NCI-H82 treated with DMSO at 0.1 percent for 48 hours (cell line): Measurements from ENCODE around the gene TRAPPC5.

Experiments
- DNase-seq: peaks from one replicate; lab custom pipeline; 2025; ENCODE audit not compliant: unreplicated experiment; lab: John Stamatoyannopoulos, UW

TRAPPC5 gene

DNA sequence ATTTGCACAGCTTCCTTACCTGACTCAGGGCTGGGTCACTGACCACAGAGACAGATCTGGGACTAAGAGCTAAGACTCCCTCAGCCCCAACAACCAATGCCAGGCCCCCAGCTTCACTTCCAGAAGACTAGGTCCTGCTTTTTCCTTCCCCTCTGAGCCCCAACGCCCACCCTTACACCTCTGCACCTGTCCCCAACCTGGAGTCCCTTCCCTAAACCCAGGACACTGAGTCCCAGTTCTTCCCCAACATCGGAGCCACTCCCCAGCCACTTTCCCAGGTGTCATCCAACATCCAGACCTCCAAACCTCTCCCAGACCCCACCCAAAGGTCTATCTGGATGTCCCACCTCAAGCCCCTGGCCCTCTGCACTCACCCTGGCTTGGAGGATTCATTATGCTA lies 18.4 kb downstream of the TRAPPC5 start:
- no peak for DNase-seq

DNA sequence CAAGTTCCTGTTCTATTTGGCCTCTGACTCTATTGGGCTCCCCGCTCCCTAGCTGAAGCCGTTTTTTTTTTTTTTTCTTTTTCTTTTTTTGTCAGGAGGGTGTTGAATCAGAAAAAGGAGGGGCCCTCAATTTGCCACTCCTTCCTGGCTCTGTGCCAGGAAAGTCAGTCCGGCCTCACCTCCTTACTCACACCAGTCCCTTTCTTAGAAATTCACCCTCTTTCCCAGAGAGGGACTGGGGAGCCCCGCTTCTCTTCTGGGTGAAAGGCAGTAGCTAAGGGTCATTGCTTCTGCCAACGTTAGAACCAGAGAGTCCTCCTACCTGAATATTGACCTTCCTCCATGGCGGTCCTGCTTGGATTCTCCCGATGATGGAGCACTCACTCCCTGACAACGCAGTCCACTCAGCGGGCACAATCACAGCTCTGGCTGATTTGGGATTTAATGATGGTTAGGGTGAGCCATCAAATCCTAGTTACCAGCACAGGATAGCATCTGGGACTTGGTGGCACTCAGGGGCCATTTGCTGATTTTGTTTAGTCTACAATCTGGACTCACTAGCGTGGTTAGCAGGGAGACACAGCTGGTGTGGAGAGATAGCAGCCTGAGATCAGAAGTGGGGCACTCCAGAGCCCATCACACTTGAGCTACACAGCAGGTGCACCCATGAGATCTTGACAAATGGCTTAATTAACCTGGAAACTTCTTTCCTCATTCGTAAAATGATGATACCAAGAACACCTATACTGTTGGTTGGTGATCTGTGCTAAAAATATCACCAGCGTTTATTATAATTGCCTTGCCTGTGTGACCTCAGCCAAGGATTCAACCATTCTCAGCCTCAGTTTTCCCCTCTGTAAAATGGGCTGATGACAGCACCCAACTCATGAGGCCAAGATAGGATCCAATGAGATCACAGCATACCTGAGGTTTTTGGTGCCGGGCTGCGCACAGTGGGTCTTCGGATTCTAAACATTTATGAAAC lies 19.1 kb downstream of the TRAPPC5 start:
- DNase-seq: no peak

DNA sequence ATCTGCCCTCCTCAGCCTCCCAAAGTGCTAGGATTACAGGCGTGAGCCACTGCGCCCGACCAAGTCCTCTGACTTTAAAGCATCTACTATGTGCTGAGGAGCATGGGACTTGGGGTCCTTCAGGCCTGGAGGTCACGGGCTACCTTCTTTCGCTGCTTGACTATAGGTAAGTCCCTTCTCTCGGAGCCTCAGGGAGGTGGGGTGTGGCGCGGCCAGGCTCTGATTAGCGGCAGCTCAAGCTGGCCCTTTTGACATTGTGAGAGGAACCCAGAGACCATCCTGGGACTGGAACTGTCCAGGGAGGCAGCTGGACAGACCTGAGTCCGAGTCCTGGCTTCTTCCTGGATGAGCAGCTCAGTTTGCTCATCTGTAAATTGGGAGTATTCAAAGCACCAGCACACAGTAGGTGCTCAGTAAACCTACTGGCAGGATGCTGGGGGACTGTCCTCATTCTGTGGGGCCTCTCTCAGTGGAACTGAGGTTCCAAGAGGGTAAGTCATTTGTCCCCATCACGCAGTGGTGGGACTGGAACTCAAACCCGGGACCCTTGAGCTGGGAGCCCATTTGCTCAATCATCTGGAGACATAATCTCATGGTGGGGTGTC lies 20.5 kb downstream of the TRAPPC5 start:
- DNase-seq: no peak

DNA sequence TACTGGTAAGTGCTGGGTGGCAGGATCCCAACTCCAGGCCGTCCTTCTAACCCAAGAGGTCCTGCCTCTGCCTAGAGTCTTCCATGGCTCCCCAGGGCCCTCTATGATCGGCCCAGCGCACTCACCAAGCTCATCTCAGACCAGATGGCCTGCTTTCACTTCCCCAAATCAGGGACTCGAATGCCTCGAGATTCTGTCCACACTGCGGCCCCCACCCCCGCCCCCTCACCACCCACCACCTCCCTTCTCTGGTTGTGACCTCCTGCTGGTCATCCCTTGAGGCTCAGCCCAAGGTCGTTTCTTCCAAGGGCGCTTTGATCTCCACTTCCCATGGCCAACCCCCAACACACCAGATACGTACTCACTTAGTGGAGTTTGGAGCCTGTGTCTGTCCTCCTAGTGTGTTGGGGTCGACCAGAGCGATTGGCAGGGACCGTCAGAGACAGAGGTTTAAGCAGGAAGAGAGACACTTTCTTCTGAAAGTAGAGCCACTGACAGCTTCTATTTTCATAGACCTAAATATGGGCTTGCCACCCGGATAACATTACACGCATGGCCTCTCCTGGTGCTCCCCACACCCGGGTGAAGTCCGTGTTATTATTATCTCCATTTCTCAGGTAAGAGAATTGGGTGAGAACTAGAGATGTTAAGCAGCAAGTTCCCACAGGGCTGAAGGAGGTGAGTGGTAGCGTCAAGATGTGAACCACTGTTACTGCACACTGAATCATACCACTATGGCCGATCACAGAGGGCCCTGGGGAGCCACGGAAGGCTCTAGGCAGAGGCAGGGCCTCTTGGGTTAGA lies 21.2 kb downstream of the TRAPPC5 start, which contains the start of gene FCER2:
Gene FCER2 (minus strand): TSS at position 478 of the 804 bp plus-strand sequence. CDS start 2,371 bp downstream, outside the sequence.
- DNase-seq: no peak

DNA sequence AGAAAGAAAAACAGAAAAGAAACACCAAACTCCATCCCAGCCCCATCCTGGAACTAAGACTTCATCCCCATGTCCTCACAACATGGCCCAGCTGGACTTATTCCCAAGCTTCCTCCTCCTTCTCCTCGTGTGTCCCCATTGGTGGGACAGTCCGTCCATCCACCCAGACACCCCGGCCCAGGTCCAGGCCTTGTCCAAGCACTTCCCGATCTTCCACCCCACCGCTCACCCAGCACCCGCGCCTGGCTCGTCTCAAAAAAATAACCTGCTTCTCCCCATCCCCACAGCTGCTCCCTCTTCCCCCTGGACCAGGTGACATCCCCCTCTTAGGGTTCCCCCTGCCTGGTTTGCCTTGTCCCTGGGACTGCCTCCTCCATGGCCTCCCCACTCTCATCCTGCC lies 22.7 kb downstream of the TRAPPC5 start:
- no peak for DNase-seq

DNA sequence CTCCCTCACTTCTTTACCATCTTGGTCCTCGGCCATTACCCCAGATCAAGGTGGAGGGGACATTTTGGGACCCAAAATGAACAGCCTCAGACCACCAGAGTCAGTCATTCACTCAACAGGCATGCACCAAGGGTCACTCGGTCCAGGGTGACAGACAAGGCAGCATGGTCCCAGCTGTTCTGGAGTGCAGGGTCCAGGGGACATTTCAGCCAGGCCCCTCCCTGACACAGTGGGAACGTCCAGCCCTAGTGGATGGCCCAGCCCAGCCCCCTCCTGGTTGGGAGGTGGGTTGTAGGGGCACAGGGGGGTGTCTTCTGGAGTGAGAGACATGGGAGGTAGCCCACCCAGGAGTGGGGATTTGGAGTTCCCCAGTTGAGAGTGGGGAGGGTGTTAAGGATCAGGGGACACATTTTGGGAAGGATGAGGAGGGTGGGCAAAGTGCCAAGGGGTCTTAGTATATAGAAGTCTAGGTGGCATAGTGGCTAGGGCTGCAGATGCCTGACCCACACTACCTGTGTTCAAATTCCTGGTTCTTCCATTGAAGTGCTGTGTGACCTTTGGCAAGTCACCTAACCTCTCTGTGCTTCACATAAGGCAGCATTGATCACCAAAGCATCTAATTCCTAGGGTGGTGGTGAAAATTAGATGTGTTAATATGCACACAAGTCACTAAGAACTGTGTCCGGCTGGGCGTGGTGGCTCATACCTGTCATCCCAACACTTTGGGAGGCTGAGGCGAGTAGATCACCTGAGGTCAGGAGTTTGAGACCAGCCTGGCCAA lies 23.8 kb downstream of the TRAPPC5 start:
- DNase-seq: no peak

DNA sequence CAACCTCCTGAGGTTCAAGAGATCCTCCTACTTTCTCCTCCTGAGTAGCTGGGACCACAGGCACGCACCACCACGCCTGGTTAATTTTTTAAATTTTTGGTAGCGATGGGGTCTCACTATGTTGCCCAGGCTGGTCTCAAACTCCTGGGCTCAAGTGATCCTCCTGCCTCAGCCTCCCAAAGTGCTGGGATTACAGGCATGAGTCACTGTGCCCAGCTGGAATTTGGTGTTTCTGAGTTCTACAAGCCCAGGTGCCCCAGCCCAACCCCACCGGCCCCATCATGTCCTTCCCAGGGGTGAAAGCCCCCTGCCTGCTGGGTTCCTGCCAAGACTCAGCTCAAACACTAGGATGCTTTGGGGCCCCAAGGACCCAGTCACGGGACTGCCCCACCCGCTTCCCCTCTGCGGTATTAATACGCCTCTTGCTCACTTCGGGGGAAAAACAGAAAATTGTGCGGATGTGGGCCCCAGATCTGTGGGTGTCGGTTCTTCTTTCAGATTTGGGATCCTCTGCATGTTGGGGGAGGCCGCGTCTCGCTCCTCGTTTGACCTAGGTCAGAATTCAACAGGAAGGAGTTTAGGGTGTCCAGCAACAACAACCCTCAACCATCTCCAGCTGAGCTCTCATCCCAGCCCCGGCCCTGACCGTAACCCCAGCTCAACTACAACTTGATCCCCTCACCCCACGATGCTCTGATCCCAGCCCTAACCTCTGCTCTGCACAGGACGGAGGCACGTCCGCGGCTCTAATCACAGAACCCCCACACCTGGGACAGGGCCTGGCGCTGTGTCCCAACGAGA lies 25.0 kb downstream of the TRAPPC5 start:
- no peak for DNase-seq

DNA sequence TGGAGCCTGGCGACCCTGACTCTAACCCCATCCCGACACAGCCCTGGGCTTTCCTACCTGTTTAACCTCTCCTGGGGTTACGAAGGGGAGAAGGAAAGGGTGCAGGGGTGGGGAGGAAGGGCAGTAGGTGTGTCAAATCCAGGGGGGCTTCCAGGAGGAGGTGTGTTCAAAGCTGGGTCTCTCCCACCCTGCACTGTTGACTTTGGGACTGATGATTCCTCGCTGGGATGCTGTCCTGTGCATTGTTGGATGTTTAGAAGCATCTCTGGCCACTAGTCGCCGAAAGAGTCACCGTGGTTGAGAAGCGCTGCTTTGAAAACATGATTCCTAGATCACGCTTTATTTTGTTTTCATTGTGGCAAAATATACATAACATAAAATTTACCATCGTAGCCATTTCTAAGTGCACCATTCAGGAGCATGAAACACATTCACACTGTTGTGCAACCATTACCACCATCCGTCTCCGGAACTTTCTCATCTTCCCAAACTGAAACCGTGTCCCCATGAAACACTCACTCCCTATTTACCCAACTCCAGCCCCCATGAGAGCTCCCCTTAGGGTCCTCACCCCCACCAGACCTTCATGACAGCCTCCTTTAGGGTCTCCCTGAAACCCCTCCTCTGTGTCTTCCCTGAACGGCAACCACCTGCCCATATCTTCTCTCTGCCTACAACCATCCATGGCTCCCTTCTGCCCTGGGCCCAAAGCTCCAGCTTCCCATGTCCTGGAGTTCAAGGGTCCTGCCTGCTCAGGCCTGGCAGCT lies 25.7 kb downstream of the TRAPPC5 start:
- no peak for DNase-seq

DNA sequence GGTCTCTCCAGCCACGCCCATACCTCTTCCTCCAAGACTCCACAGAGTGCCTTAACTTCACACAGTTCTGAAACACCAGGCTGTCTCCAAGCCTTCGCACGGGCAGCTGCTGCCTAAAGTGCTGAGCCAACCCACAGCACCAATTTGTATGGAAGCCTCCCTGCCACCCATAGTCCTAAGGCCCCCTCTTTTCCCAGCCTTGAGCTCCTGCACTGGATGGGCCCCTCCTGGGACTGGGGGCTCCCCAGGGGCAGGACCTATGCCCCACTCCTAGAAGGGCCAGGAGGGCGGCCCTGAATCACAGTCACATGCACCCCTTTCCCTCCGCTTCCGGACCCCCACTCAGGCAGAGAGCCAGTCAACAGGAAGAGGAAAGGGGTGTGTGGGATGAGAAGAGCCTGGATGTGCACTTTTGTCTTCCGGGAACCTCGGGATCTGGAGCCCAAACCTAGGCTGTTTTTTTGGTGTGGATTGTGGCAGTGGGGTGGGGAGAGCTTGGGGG lies 26.4 kb downstream of the TRAPPC5 start:
- DNase-seq: no peak

DNA sequence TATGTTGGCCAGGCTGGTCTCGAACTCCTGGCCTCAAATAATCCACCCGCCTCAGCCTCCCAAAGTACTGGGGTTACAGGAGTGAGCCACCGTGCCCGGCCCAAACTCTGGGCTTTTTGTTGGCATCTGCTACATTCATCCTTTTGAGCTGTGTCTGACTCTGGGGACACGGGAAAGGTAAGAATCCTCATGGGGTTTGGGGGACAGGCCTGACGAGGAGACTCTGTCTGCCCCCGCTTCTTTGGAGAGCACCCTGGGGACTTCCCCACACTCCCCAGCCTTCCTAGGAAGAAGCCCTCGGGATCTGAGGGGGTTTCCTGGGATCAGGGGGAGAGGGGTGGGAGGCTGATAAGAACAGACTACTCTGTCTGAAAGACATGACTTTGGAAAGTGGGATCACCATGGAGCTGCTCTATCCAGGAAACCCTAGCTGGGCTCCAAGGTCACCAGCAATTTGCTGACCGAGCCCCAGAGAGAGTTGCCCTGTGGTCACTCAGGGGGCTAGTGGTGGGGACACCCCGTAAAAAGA lies 29.4 kb downstream of the TRAPPC5 start:
- no peak for DNase-seq

DNA sequence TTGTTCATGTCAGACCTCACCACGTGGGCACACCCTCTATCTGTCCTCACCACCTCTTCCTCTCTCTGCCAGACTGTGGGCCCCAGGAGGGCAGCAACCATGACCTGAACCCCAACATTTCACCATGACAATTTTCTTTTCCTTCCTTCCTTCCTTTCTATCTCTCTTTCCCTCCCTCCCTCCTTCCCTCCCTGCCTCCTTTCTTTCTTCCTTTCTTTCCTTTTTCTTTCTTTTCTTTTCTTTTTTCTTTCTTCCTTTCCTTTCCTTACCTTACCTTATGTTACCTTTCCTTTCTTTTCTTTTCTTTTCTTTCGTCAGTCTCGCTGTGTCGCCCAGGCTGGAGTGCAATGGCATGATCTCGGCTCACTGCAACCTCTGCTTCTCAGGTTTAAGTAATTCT lies 30.0 kb downstream of the TRAPPC5 start:
- DNase-seq: no peak

DNA sequence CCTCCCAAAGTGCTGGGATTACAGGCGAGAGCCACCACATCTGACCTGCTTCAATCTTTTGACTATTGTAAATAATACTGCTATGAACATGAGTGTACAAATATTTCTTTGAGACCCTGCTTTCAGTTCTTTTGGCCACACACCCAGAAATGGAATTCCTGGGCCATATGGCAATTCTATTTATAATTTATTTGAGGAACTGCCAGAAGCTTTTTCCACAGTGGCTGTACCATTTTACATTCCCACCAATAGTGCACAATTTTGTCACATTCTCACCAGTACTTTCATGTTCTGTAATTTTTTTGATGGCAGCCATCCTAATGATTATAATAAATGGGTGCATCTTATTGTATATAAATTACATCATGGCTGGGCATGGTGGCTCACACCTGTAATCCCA lies 35.0 kb downstream of the TRAPPC5 start:
- DNase-seq: no peak

DNA sequence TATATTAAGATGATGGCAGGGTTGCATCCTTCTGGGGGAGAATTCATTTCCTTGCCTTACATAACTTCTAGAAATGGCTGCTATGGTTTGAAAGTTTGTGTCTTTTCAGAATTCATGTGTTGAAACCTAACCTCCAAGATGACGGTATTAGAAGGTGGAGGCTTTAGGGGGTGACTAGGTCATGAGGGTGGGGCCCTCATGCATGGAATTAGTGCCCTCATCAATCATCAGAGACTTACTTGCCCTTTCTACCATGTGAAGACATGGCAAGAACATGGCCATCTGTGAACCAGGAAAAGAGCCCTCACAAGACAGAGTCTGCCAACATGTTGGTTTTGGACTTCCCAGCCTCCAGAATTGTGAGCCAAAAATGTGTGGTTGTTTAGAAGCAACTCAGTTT lies 36.1 kb downstream of the TRAPPC5 start:
- no peak for DNase-seq

DNA sequence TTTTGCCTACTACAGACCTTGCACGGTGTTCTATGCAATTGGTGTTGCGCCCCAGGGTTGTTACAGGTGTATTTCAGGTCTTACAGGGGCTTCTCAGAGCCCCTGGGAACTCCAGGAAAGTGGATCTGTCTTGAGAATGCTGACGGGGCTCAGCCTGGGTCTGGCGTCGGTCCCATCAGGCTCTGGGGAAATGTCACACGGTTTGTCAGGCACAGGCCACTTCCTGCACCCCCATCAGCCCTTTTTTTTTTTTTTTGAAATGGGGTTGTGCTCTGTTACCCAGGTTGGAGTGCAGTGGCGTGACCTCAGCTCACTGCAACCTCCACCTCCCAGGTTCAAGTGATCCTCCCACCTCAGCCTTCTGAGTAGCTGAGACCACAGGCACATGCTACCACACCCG lies 38.0 kb downstream of the TRAPPC5 start:
- DNase-seq: no peak

DNA sequence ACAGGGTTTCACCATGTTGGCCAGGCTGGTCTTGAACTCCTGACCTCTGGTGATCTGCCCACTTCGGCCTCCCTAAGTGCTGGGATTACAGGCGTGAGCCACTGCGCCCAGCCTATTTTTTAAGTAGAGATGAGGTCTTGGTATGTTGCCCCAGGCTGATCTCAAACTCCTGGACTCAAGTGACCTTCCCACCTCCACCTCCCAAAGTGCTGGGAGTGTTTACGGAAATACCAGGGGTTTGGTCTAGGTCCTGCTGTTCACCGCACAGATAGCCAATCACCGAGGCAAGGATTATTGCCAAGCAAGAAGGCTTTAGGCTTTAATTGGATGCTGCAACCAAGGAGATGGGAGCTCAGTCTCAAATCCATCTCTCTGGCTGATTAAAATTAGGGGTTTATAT lies 39.7 kb downstream of the TRAPPC5 start:
- peak; percentile 92 for DNase-seq

DNA sequence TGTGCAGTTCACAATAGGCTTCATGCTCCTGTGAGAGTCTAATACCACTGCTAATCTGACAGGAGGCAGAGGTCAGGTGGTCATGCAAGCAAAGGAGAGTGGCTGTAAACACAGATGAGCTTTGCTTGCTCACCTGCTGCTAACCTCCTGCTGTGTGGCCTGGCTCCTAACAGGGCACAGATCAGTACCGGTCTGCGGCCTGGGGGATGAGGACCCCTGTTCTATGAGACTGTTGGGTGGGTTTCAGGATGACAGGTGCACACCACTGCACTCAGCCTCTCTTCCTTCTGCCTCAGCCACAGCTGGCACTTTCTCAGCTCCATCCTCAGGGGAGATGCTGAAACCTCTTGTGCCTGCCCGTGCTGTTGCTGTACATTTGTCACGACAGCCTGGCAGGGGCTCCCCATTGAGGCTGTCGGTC lies 41.6 kb downstream of the TRAPPC5 start:
- DNase-seq: peak; percentile 86

DNA sequence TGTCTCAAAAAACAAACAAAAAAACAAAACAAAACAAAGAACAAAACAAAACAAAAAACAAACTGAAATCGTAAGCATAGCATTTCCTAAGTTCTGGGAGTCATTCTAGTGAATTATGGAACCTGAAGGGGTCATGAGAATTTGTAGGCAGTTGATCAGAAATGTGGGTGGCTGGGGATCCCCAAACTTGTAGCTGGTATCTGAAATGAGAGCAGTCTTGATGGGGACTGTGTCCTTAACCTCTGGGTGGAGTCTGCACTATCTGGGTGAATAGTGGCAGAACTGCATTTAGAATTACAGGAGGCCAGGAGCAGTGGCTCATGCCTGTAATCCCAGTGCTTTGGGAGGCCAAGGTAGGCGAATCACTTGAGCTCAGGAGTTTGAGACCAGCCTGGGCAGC lies 45.2 kb downstream of the TRAPPC5 start:
- DNase-seq: no peak

DNA sequence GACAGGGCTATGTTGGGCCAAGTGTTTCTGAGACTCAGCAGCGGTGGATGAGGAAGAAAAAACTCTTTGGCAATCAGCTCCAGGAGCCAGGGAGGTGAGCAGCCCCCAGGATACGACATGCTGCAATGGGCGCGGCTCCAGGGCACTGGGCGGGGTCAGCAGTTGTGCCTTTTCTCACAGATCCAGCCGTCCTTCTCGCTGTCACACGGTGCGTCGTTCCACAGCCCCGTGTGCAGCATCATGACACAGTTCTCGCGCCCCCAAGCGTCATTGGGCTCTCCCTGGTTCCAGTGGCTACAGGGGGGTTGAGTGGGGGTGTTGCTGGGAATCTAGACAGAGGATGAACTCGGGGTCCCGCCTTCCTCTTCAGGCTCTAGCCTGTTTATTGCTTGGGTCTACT lies 48.6 kb downstream of the TRAPPC5 start:
- no peak for DNase-seq

DNA sequence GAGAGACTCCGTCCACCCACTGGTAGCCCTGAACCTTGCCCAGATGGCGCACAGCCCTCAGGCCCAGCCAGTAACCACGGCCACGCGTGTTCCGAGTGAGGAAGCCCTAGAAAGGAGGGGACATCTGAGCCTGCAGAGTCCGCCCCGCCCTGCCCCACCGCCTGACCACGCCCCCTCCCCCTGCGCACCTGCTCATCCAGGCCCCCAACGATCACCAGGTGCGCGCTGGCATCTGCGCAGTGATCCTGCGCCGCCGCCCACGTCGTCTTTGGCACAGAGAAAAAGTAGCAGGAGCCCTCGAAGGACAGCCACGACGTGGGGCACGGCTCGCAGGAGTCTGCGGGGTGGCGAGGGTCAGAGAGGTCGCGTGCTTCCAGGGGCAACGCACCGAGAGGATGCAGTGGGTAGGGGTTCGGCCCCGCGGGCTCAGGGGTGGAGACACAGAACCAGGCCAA lies 49.2 kb downstream of the TRAPPC5 start:
- DNase-seq: no peak
